OCI-LY3 (cell line): ENCODE data around the gene CROCC.
A peak's percentile ranks its signal among the peaks of the same experiment; 100 is the strongest.

Experiments
- H2AFZ ChIP-seq: fragments of 200-600, 300-600 bp; shearing (Covaris generic); 2 replicates; pipeline ENCODE4 v1.6.0; 2014; ENCODE audit warnings: antibody characterized with exemption, low read depth, low read length
- H3K27ac ChIP-seq: fragments of 200-600, 300-600 bp; sonication (generic); 2 replicates; pipeline ENCODE4 v1.5.1; 2014; ENCODE audit warnings: mild to moderate bottlenecking, low read length, moderate library complexity, mixed read lengths
- H3K27me3 ChIP-seq: fragments of 200-600, 300-600 bp; sonication (generic); 2 replicates; pipeline ENCODE4 v1.6.1; 2014; ENCODE audit warnings: low read depth, low read length, mixed read lengths
- H3K36me3 ChIP-seq: fragments of 200-600, 300-600 bp; sonication (generic); replicated peaks from 2 replicates; pipeline ENCODE3; 2014; ENCODE audit warnings: low read depth, low read length, mixed read lengths
- H3K4me1 ChIP-seq: fragments of 300-600, 200-600 bp; sonication (generic); 2 replicates; pipeline ENCODE4 v1.6.1; 2014; ENCODE audit warnings: low read length, mixed read lengths
- H3K4me2 ChIP-seq: fragments of 200-600, 300-600 bp; sonication (generic); 2 replicates; pipeline ENCODE4 v1.6.1; 2014; ENCODE audit warnings: low read length, mixed read lengths
- H3K4me3 ChIP-seq: fragments of 300-600, 200-600 bp; sonication (generic); 2 replicates; pipeline ENCODE4 v1.5.1; 2014; ENCODE audit warnings: antibody characterized with exemption, mild to moderate bottlenecking, low read length, moderate library complexity
- H3K79me2 ChIP-seq: fragments of 300-600, 200-600 bp; shearing (Covaris generic); 2 replicates; pipeline ENCODE4 v1.6.1; 2014; ENCODE audit warnings: mild to moderate bottlenecking, low read length, mixed read lengths
- H3K9ac ChIP-seq: fragments of 300-600, 200-600 bp; shearing (Covaris generic); 2 replicates; pipeline ENCODE4 v1.6.0; 2014; ENCODE audit warnings: mild to moderate bottlenecking, low read length, moderate library complexity
- H3K9me3 ChIP-seq: fragments of 200-600, 300-600 bp; shearing (Covaris generic); 2 replicates; pipeline ENCODE4 v1.6.1; 2014; ENCODE audit warnings: low read length, mixed read lengths; ENCODE audit not compliant: insufficient read depth
- H4K20me1 ChIP-seq: fragments of 200-600, 300-600 bp; sonication (generic); 2 replicates; pipeline ENCODE4 v1.6.1; 2016; ENCODE audit warnings: low read length, mixed read lengths; ENCODE audit not compliant: insufficient read depth
- CTCF ChIP-seq: fragments of 200-600, 300-600 bp; sonication (generic); IDR thresholded peaks from 2 replicates; pipeline ENCODE4 v1.5.1; 2014; ENCODE audit warnings: antibody characterized with exemption, low read length, low read depth
- EZH2phosphoT487 ChIP-seq: fragments of 200-600 bp; shearing (Covaris generic); IDR thresholded peaks from 2 replicates; pipeline ENCODE4 v1.6.1; 2018; ENCODE audit warnings: antibody characterized with exemption, mixed run types, low read depth

CROCC gene

GRCh38 chr1:17011439-17012307, 89.9 kb downstream of the CROCC start, which contains the start of gene ATP13A2:
Gene ATP13A2, minus strand, starts transcription at chr1:17011928. Its CDS starts 190 bp downstream, at chr1:17011738.
- Histone ChIP-seq H3K4me2 (peak within 1 kb of the TSS; percentile 91), H3K79me2 (no peaks in the 10 kb centered on the region), H3K36me3 (no peaks in the 10 kb centered on the region), H3K9ac (peak within 1 kb of the TSS; percentile 57), H3K4me1 (peaks cover 17% of the 10 kb centered on the region), H2AFZ (peak within 1 kb of the TSS; percentile 65), H3K27me3 (no peaks in the 10 kb centered on the region), H3K9me3 (no peaks in the 10 kb centered on the region), H3K27ac (no peak within 1 kb of the TSS), H3K4me3 (peak within 1 kb of the TSS; percentile 93), H4K20me1 (no peaks in the 10 kb centered on the region)
- no peak for TF ChIP-seq EZH2phosphoT487
- no peak for TF ChIP-seq CTCF

GRCh38 chr1:17012775-17013490, 91.2 kb downstream of the CROCC start:
- H3K36me3 ChIP-seq, result no peaks in the 10 kb centered on the region
- no peaks in the 10 kb centered on the region for H3K27me3 ChIP-seq
- H3K27ac ChIP-seq, result no peak overlapping the region
- H4K20me1 ChIP-seq, result no peaks in the 10 kb centered on the region
- H3K9me3 ChIP-seq, result no peaks in the 10 kb centered on the region
- H3K79me2 ChIP-seq, result no peaks in the 10 kb centered on the region
- no peak overlapping the region for H3K4me3 ChIP-seq
- H2AFZ ChIP-seq, result no peak overlapping the region
- no peak for TF ChIP-seq CTCF
- no peak for TF ChIP-seq EZH2phosphoT487
- H3K4me1 ChIP-seq, result peaks cover 17% of the 10 kb centered on the region
- H3K4me2 ChIP-seq, result no peak overlapping the region
- no peak overlapping the region for H3K9ac ChIP-seq

GRCh38 chr1:17013491-17014320, 92.0 kb downstream of the CROCC start:
- H3K4me1 ChIP-seq, result peaks cover 23% of the 10 kb centered on the region
- TF ChIP-seq CTCF (no peak), EZH2phosphoT487 (no peak)
- no peaks in the 10 kb centered on the region for H4K20me1 ChIP-seq
- H3K27me3 ChIP-seq, result no peaks in the 10 kb centered on the region
- H3K36me3 ChIP-seq, result peaks cover 4% of the 10 kb centered on the region
- H3K9me3 ChIP-seq, result no peaks in the 10 kb centered on the region
- H3K4me2 ChIP-seq, result no peak overlapping the region
- no peak overlapping the region for H3K4me3 ChIP-seq
- no peak overlapping the region for H2AFZ ChIP-seq
- H3K79me2 ChIP-seq, result no peaks in the 10 kb centered on the region
- H3K27ac ChIP-seq, result no peak overlapping the region
- H3K9ac ChIP-seq, result no peak overlapping the region
